Measurements from ENCODE around the gene HBG1. TPM values are rescaled to one million over a fixed set of nuclear protein-coding genes. Genes with fewer than 3 reads are reported as not detected.

HBG1 gene
- total and polyA plus RNA-seq, 11 donors, result not detected

- Histone ChIP-seq H3K9me3 (no peaks in the 10 kb centered on the region), H3K27me3 (no peaks in the 10 kb centered on the region), H3K4me3 (no peak overlapping the region), H3K27ac (no peak overlapping the region), H3K4me1 (no peaks in the 10 kb centered on the region), H3K36me3 (no peaks in the 10 kb centered on the region)
- WGBS, 4 donors, result 62 to 75% (median 71%) methylated on average over 7 of the region's 7 CpGs
- DNase-seq (no peak), ATAC-seq (no peak)
- TF ChIP-seq CTCF (IDR thresholded peaks at IDR 0.05), result no peak
- TF ChIP-seq POLR2A (IDR thresholded peaks at IDR 0.05), result no peak
- intact Hi-C loops (cut with DNase I), result no loop called here
Observed at GRCh38 chr11:5242933-5243815, 6.5 kb downstream of the HBG1 start.

- DNase-seq, result no peak
- intact Hi-C loops (cut with DNase I), result no loop called here
- Histone ChIP-seq H3K9me3 (no peaks in the 10 kb centered on the region), H3K36me3 (no peaks in the 10 kb centered on the region), H3K27ac (no peak overlapping the region), H3K27me3 (no peaks in the 10 kb centered on the region), H3K4me1 (no peaks in the 10 kb centered on the region), H3K4me3 (no peak overlapping the region)
- 52 to 61% (median 60%) methylated on average over 2 of the region's 2 CpGs for WGBS, 4 donors
- TF ChIP-seq CTCF (IDR thresholded peaks at IDR 0.05) (no peak), POLR2A (IDR thresholded peaks at IDR 0.05) (no peak)
- no peak for ATAC-seq
Observed at GRCh38 chr11:5242208-5242607, 7.4 kb downstream of the HBG1 start.

- H3K36me3 ChIP-seq, result no peaks in the 10 kb centered on the region
- ATAC-seq, result no peak
- H3K27ac ChIP-seq, result no peak overlapping the region
- no peaks in the 10 kb centered on the region for H3K27me3 ChIP-seq
- H3K9me3 ChIP-seq, result no peaks in the 10 kb centered on the region
- no peaks in the 10 kb centered on the region for H3K4me1 ChIP-seq
- no peak overlapping the region for H3K4me3 ChIP-seq
- TF ChIP-seq CTCF (IDR thresholded peaks at IDR 0.05) (no peak), POLR2A (IDR thresholded peaks at IDR 0.05) (no peak)
- intact Hi-C loops (cut with DNase I), result no loop called here
- 53 to 57% (median 55%) methylated on average over 3 of the region's 3 CpGs for WGBS, 4 donors
- DNase-seq, result no peak
Observed at GRCh38 chr11:5241458-5241857, 8.2 kb downstream of the HBG1 start.

- TF ChIP-seq POLR2A (IDR thresholded peaks at IDR 0.05) (no peak), CTCF (IDR thresholded peaks at IDR 0.05) (no peak)
- H3K27me3 ChIP-seq, result peaks cover 0 to under 1% (median 0%) of the 10 kb centered on the region in 9 donors
- ATAC-seq, result no peak
- intact Hi-C loops (cut with DNase I), result no loop called here
- no peaks in the 10 kb centered on the region for H3K36me3 ChIP-seq
- no peak overlapping the region for H3K4me3 ChIP-seq
- WGBS, 4 donors, result 61 to 77% (median 65%) methylated on average over 2 of the region's 2 CpGs
- H3K4me1 ChIP-seq, result no peaks in the 10 kb centered on the region
- no peaks in the 10 kb centered on the region for H3K9me3 ChIP-seq
- no peak overlapping the region for H3K27ac ChIP-seq
- DNase-seq, result no peak
Observed at GRCh38 chr11:5240458-5240857, 9.2 kb downstream of the HBG1 start.

Data from heart left ventricle (tissue), 16 donors.